Fibroblast of the aortic adventitia (primary cell): ENCODE measurements around the gene SEC63. TPM values are rescaled to one million over a fixed set of nuclear protein-coding genes. Genes with fewer than 3 reads are reported as not detected.

Experiments used
- DNase-seq: peaks from one replicate; pipeline ENCODE4 v3.0.0-alpha.2; 2010; ENCODE audit warnings: low read depth
- H3K4me3 ChIP-seq: 2 replicates; pipeline ENCODE4 v1.5.1; 2011; ENCODE audit warnings: low read depth, mild to moderate bottlenecking, control low read depth, low read length, moderate library complexity
- total RNA-seq: library from RNA; depleted of rRNA; stranded (reverse); fragments of >200 nt; gene quantifications from 2 replicates; pipeline ENCODE4 v1.2.3, GENCODE V29; 2012; ENCODE audit warnings: low replicate concordance
- TF ChIP-seq, protein P1 (sequence below): IDR thresholded peaks from 2 replicates; pipeline ENCODE4 v1.5.1; 2011; ENCODE audit warnings: mild to moderate bottlenecking, low read length, control low read depth, inconsistent platforms; ENCODE audit not compliant: insufficient read depth

Gene SEC63
- total RNA-seq, 1 donor: 49.5 TPM

DNA sequence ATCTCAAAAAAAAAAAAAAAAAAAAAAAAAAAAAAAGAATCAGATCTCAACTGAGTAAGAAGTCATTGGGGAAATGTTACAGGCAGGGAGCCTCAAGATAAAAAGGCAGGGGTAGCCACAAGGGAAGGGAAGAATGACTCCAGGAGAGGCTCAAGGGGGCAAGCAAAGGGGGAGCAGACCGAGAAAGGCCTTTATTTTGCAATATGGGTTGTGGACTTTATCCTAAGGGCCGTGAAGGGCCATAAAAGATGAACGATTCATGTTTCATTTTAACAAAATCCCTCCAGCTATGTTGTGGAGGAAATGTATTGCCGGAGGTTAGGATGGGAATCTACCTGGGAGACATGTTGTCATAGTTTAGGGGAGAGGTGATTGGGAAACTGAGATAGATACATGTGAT lies 25.8 kb upstream of the SEC63 start:
- no peak for DNase-seq
- no peak overlapping the region for H3K4me3 ChIP-seq

DNA sequence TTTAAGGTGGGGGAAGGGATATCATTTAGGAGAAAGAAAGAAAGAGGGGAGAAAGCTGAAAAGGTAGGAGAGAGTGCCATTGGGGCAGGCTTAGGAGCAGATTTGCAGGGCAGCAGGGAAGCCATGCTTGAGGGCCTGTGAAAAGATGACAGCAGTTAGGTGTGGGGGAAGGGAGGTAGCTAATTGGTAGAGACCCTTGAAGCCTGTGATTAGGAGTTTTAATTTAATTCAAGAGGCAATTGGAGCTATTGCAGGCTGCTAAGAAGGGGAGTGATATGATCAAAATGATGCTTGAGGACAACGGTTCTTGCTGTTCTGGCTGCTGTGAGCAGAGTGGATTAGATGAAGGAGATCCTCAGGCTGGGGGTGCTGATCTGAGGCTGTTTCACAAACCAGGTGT lies 24.5 kb upstream of the SEC63 start:
- DNase-seq: no peak
- H3K4me3 ChIP-seq: no peak overlapping the region
- TF ChIP-seq, protein P1, sequence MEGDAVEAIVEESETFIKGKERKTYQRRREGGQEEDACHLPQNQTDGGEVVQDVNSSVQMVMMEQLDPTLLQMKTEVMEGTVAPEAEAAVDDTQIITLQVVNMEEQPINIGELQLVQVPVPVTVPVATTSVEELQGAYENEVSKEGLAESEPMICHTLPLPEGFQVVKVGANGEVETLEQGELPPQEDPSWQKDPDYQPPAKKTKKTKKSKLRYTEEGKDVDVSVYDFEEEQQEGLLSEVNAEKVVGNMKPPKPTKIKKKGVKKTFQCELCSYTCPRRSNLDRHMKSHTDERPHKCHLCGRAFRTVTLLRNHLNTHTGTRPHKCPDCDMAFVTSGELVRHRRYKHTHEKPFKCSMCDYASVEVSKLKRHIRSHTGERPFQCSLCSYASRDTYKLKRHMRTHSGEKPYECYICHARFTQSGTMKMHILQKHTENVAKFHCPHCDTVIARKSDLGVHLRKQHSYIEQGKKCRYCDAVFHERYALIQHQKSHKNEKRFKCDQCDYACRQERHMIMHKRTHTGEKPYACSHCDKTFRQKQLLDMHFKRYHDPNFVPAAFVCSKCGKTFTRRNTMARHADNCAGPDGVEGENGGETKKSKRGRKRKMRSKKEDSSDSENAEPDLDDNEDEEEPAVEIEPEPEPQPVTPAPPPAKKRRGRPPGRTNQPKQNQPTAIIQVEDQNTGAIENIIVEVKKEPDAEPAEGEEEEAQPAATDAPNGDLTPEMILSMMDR: no peak

More for the DNA sequence above, 25.8 kb upstream of the SEC63 start:
- TF ChIP-seq, protein P1: no peak

- no peak for DNase-seq
- TF ChIP-seq, protein P1: no peak
- H3K4me3 ChIP-seq: no peak overlapping the region
Measured at GRCh38 chr6:107981695-107982094, 23.7 kb upstream of the SEC63 start.

- TF ChIP-seq, protein P1: peak; percentile 50
Measured at GRCh38 chr6:107977283-107977682, 19.3 kb upstream of the SEC63 start.

GRCh38 chr6:107976155-107976783 lies 18.3 kb upstream of the SEC63 start:
- DNase-seq: no peak
- TF ChIP-seq, protein P1: no peak
- no peak overlapping the region for H3K4me3 ChIP-seq

More at GRCh38 chr6:107977283-107977682, 19.3 kb upstream of the SEC63 start:
- no peak overlapping the region for H3K4me3 ChIP-seq
- peak; percentile 65 for DNase-seq

DNA sequence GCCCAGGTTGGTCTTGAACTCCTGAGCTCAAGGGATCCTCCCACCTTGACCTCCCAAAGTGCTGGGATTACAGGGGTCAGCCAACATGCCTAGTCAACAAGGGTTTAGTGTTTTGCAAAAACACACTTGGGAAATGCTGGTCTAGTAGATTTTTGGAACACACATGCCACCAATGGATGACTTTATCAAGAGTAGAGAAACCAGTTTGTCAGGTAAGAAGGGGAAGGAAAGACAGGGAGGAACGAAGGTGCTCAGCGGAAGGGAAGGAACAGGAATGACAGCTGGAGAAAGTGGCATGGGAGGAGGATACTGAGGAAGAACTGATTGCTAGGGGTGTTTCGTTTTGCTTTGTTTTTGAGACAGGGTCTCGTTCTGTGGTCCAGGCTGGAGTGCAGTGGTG lies 15.6 kb upstream of the SEC63 start:
- no peak for DNase-seq
- no peak overlapping the region for H3K4me3 ChIP-seq
- TF ChIP-seq, protein P1: no peak
